H1 (cell line): Measurements from ENCODE around the gene SLN. TPM values are rescaled to one million over a fixed set of nuclear protein-coding genes. Genes with fewer than 3 reads are reported as not detected.

Experiments
- CTCF ChIA-PET: fragments of 300-600 bp; sonication (Branson Sonifier 250); formaldehyde crosslinking; loops from one replicate; lab custom pipeline; 2021; ENCODE audit not compliant: partially characterized antibody; lab: Charles Lee
- POLR2A ChIA-PET: fragments of 300-600 bp; sonication (Branson Sonifier 250); formaldehyde crosslinking; loops from one replicate; lab custom pipeline; 2021; ENCODE audit warnings: inconsistent platforms; ENCODE audit not compliant: partially characterized antibody; lab: Charles Lee
- DNase-seq, 2 experiments: peaks; one replicate each; pipeline versions ENCODE4 v3.0.0 to v3.0.0-alpha.2; 2010 to 2022; ENCODE audit warnings: low spot score in 2 of 2, low read depth in 1 of 2, mixed read lengths in 1 of 2
- FAIRE-seq: peaks from 2 replicates; lab custom pipeline; 2011; peaks lifted over from hg19 to GRCh38; lab: Jason Lieb, UNC
- H2AFZ ChIP-seq: 2 replicates; pipeline ENCODE4 v1.8.1; 2012; ENCODE audit warnings: low read length, inconsistent platforms
- H2AK5ac ChIP-seq: 2 replicates; pipeline ENCODE4 v1.6.1; 2013; ENCODE audit warnings: low read depth, low read length
- H2BK120ac ChIP-seq: replicated peaks from 2 replicates; pipeline ENCODE3; 2013; ENCODE audit warnings: low read depth, low read length, inconsistent platforms
- H2BK12ac ChIP-seq: 2 replicates; pipeline ENCODE4 v1.6.1; 2013; ENCODE audit warnings: low read depth, low read length
- H2BK15ac ChIP-seq: 2 replicates; pipeline ENCODE4 v1.6.1; 2013; ENCODE audit warnings: low read length
- H2BK20ac ChIP-seq: 2 replicates; pipeline ENCODE4 v1.6.1; 2013; ENCODE audit warnings: low read length
- H2BK5ac ChIP-seq: 2 replicates; pipeline ENCODE4 v1.6.1; 2013; ENCODE audit warnings: low read depth, low read length
- H3K14ac ChIP-seq: 2 replicates; pipeline ENCODE4 v1.6.1; 2013; ENCODE audit warnings: inconsistent platforms; ENCODE audit not compliant: insufficient read length
- H3K18ac ChIP-seq: 2 replicates; pipeline ENCODE4 v1.6.1; 2013; ENCODE audit warnings: low read length; ENCODE audit errors: extremely low read depth
- H3K23ac ChIP-seq: 2 replicates; pipeline ENCODE4 v1.6.1; 2013; ENCODE audit warnings: inconsistent platforms; ENCODE audit not compliant: insufficient read length
- H3K23me2 ChIP-seq: 2 replicates; pipeline ENCODE4 v1.6.1; 2013; ENCODE audit warnings: low read depth, low read length
- H3K27ac ChIP-seq: 2 replicates; pipeline ENCODE4 v1.6.1; 2011; ENCODE audit warnings: low read depth, low read length, inconsistent platforms
- H3K27me3 ChIP-seq, 4 experiments: replicated peaks in 1 of 4; 1 replicate in 1 of 4; 2 replicates in 3 of 4; pipeline versions ENCODE4 v1.6.1 to v1.8.1; 2011 to 2013; ENCODE audit warnings: low read length in 3 of 4, mild to moderate bottlenecking in 3 of 4, inconsistent platforms in 2 of 4, mixed read lengths in 2 of 4, moderate library complexity in 1 of 4; ENCODE audit not compliant: control insufficient read depth in 3 of 4, insufficient read depth in 3 of 4; ENCODE audit errors: extremely low read depth in 1 of 4
- H3K36me3 ChIP-seq, 4 experiments: 2 replicates each; pipeline versions ENCODE4 v1.6.1 to v1.8.1; 2011 to 2013; ENCODE audit warnings: mild to moderate bottlenecking in 4 of 4, low read length in 3 of 4, moderate library complexity in 2 of 4, control low read depth in 1 of 4, inconsistent platforms in 1 of 4; ENCODE audit not compliant: insufficient read depth in 4 of 4, control insufficient read depth in 2 of 4
- H3K4ac ChIP-seq: replicated peaks from 2 replicates; pipeline ENCODE3; 2013; ENCODE audit warnings: low read length, low read depth, mixed read lengths, inconsistent platforms; ENCODE audit not compliant: insufficient read length
- H3K4me1 ChIP-seq, 4 experiments: replicated peaks in 1 of 4; 1 replicate in 1 of 4; 2 replicates in 3 of 4; pipeline versions ENCODE4 v1.6.1 to v1.8.1; 2011 to 2013; ENCODE audit warnings: low read length in 3 of 4, inconsistent platforms in 2 of 4, mixed read lengths in 1 of 4; ENCODE audit not compliant: insufficient read depth in 4 of 4, control insufficient read depth in 3 of 4
- H3K4me2 ChIP-seq, 2 experiments: 2 replicates each; pipeline versions ENCODE4 v1.6.1 to v1.8.1; 2011 to 2013; ENCODE audit warnings: low read depth in 2 of 2, low read length in 2 of 2, control low read depth in 1 of 2, inconsistent platforms in 1 of 2, mild to moderate bottlenecking in 1 of 2; ENCODE audit not compliant: insufficient read depth in 1 of 2
- H3K4me3 ChIP-seq, 4 experiments: fragments of 200-600, 300-600 bp in 1 of 4; sonication (generic), shearing (Covaris generic), sonication (Bioruptor Twin) in 1 of 4; 2 replicates each; pipeline versions ENCODE4 v1.5.1 to v1.8.1; 2011 to 2016; ENCODE audit warnings: low read length in 4 of 4, low read depth in 3 of 4, control low read depth in 2 of 4, inconsistent platforms in 2 of 4, mild to moderate bottlenecking in 2 of 4, mixed read lengths in 1 of 4, moderate library complexity in 1 of 4; ENCODE audit not compliant: insufficient read depth in 2 of 4; ENCODE audit errors: extremely low read depth in 1 of 4
- H3K56ac ChIP-seq: replicated peaks from 2 replicates; pipeline ENCODE3; 2013; ENCODE audit warnings: low read depth, mild to moderate bottlenecking, mixed read lengths, low read length, inconsistent platforms; ENCODE audit not compliant: insufficient read length
- H3K79me1 ChIP-seq: 2 replicates; pipeline ENCODE4 v1.6.1; 2013; ENCODE audit warnings: low read depth, low read length, control low read depth
- H3K79me2 ChIP-seq, 2 experiments: 2 replicates each; pipeline versions ENCODE4 v1.6.1 to v1.8.1; 2012 to 2013; ENCODE audit warnings: low read length in 2 of 2, mild to moderate bottlenecking in 2 of 2, inconsistent platforms in 1 of 2; ENCODE audit not compliant: insufficient read depth in 2 of 2, control insufficient read depth in 1 of 2
- H3K9ac ChIP-seq, 4 experiments: replicated peaks in 1 of 4; 1 replicate in 1 of 4; 2 replicates in 3 of 4; pipeline versions ENCODE4 v1.6.1 to v1.8.1; 2011 to 2013; ENCODE audit warnings: low read depth in 3 of 4, low read length in 3 of 4, control low read depth in 2 of 4, mild to moderate bottlenecking in 2 of 4, moderate library complexity in 2 of 4, inconsistent platforms in 1 of 4; ENCODE audit errors: extremely low read depth in 1 of 4
- H3K9me3 ChIP-seq, 2 experiments: 2 replicates each; pipeline versions ENCODE4 v1.6.1 to v1.8.1; 2012 to 2013; ENCODE audit warnings: mild to moderate bottlenecking in 2 of 2, moderate library complexity in 2 of 2, control low read depth in 1 of 2, inconsistent platforms in 1 of 2, low read depth in 1 of 2, low read length in 1 of 2, mixed read lengths in 1 of 2; ENCODE audit not compliant: insufficient read depth in 2 of 2
- H4K20me1 ChIP-seq, 2 experiments: replicated peaks in 1 of 2; 2 replicates each; pipeline versions ENCODE3 to v1.8.1; 2011 to 2013; ENCODE audit warnings: inconsistent platforms in 2 of 2, low read length in 2 of 2, mild to moderate bottlenecking in 1 of 2; ENCODE audit not compliant: insufficient read depth in 2 of 2, control insufficient read depth in 1 of 2
- H4K5ac ChIP-seq: 2 replicates; pipeline ENCODE4 v1.6.1; 2013; ENCODE audit warnings: low read length, low read depth, mixed read lengths, inconsistent platforms; ENCODE audit not compliant: insufficient read length
- H4K8ac ChIP-seq: 2 replicates; pipeline ENCODE4 v1.8.0; 2013; ENCODE audit warnings: mild to moderate bottlenecking, moderate library complexity, low read length, inconsistent platforms; ENCODE audit not compliant: insufficient read depth; ENCODE audit errors: extremely low read depth
- H4K91ac ChIP-seq: replicated peaks from 2 replicates; pipeline ENCODE3; 2013; ENCODE audit warnings: low read length, mixed read lengths, inconsistent platforms; ENCODE audit not compliant: insufficient read length
- BCL11A ChIP-seq, 2 experiments: IDR thresholded peaks; one replicate each; pipeline ENCODE4 v1.6.1; 2011; ENCODE audit warnings: low read depth in 2 of 2, low read length in 2 of 2, mild to moderate bottlenecking in 2 of 2
- CTCF ChIP-seq, 3 experiments: IDR thresholded peaks; 1 replicate in 2 of 3; 2 replicates in 1 of 3; pipeline versions ENCODE4 v1.5.1 to v1.6.1; 2011; ENCODE audit warnings: low read length in 3 of 3, mild to moderate bottlenecking in 3 of 3, inconsistent platforms in 2 of 3, low read depth in 1 of 3, moderate library complexity in 1 of 3; ENCODE audit not compliant: insufficient read depth in 1 of 3; ENCODE audit errors: control extremely low read depth in 1 of 3
- FOSL1 ChIP-seq: IDR thresholded peaks from 2 replicates; pipeline ENCODE4 v1.6.1; 2011; ENCODE audit warnings: mild to moderate bottlenecking, low read depth, low read length, moderate library complexity; ENCODE audit not compliant: insufficient read depth
- GTF2F1 ChIP-seq: IDR thresholded peaks from 2 replicates; pipeline ENCODE4 v1.6.1; 2012; ENCODE audit warnings: low read depth, low read length, improper control_type of control experiment, borderline replicate concordance
- HDAC6 ChIP-seq: IDR thresholded peaks from one replicate; pipeline ENCODE4 v1.7.1; 2012; ENCODE audit warnings: low read depth, mild to moderate bottlenecking, inconsistent platforms, low read length, moderate library complexity
- JUN ChIP-seq: IDR thresholded peaks from 2 replicates; pipeline ENCODE4 v1.6.1; 2011; ENCODE audit warnings: low read depth, mild to moderate bottlenecking, improper control_type of control experiment, low read length
- POLR2AphosphoS5 ChIP-seq: IDR thresholded peaks from 2 replicates; pipeline ENCODE4 v1.6.1; 2011; ENCODE audit warnings: low read depth, low read length
- RAD21 ChIP-seq, 2 experiments: IDR thresholded peaks in 1 of 2; conservative IDR thresholded peaks in 1 of 2; 2 replicates each; pipeline ENCODE4 v1.6.1; 2011; ENCODE audit warnings: low read depth in 2 of 2, low read length in 2 of 2, improper control_type of control experiment in 1 of 2, inconsistent platforms in 1 of 2, mild to moderate bottlenecking in 1 of 2, moderate library complexity in 1 of 2
- RFX5 ChIP-seq: IDR thresholded peaks from 2 replicates; pipeline ENCODE4 v1.6.1; 2011; ENCODE audit warnings: low read depth, low read length, improper control_type of control experiment, borderline replicate concordance
- SIX5 ChIP-seq: IDR thresholded peaks from 2 replicates; pipeline ENCODE4 v1.6.1; 2011; ENCODE audit warnings: mild to moderate bottlenecking, low read depth, low read length
- SP1 ChIP-seq: IDR thresholded peaks from 2 replicates; pipeline ENCODE4 v1.6.1; 2011; ENCODE audit warnings: low read depth, low read length
- SP4 ChIP-seq: IDR thresholded peaks from 2 replicates; pipeline ENCODE4 v1.6.1; 2012; ENCODE audit warnings: low read length, inconsistent platforms
- WGBS, 2 experiments: shearing (Covaris generic) in 1 of 2; methylation state at CpG; one replicate each; pipeline versions ENCODE4 v1.1.6 to v1.1.7; 2013 to 2015; ENCODE audit warnings: low lambda C conversion rate in 2 of 2, mixed read lengths in 2 of 2, inconsistent platforms in 1 of 2, low coverage in 1 of 2, missing lambda C conversion rate in 1 of 2; ENCODE audit not compliant: insufficient replicate concordance in 2 of 2, insufficient coverage in 1 of 2, insufficient read length in 1 of 2; ENCODE audit errors: extremely low coverage in 1 of 2, missing lambda C conversion rate in 1 of 2; 5-methylcytosine and 5-hydroxymethylcytosine counted together
- polyA plus RNA-seq, 7 experiments: library from polyadenylated mRNA; depleted of rRNA in 3 of 7; stranded (reverse) in 5 of 7; unstranded in 2 of 7; fragments of >200 nt in 5 of 7; fragments of 200-250 nt in 2 of 7; gene quantifications; 1 replicate in 5 of 7; 2 replicates in 1 of 7; 4 replicates in 1 of 7; pipeline versions ENCODE4 v1.2.1 to v1.2.3, GENCODE V29; 2011 to 2013; ENCODE audit warnings: missing spikeins in 2 of 7, mixed read lengths in 2 of 7
- total RNA-seq: library from RNA; stranded (reverse); fragmentation: NEBNext Ultra II Directional; extraction: Animal tissue kit (Norgen Biotek cat#: 25700); gene quantifications from 2 replicates; pipeline ENCODE4 v1.2.1, GENCODE V29; 2021

Gene SLN
- total and polyA plus RNA-seq, 2 of the 8 experiments (the other 6 are each of a cell fraction or from before 2014, with no cell fraction given): not detected

GRCh38 chr11:107682171-107682570, 29.7 kb downstream of the SLN start:
- CTCF ChIA-PET: interaction anchor here (1.2 to 12.9 kb wide), 9 partner anchors 12 to 134 kb away, joined by 3 to 398 read pairs (median 7); partner anchors contain the start of gene ALKBH8
- FAIRE-seq: no peak
- no peaks in the 10 kb centered on the region for H3K79me1 ChIP-seq
- H2BK5ac ChIP-seq: no peak overlapping the region
- H3K9ac ChIP-seq: no peak overlapping the region
- no peaks in the 10 kb centered on the region for H4K20me1 ChIP-seq
- no peak overlapping the region for H4K5ac ChIP-seq
- H3K23ac ChIP-seq: no peak overlapping the region
- no peak overlapping the region for H2BK120ac ChIP-seq
- H3K79me2 ChIP-seq: no peaks in the 10 kb centered on the region
- H3K23me2 ChIP-seq: no peaks in the 10 kb centered on the region
- TF ChIP-seq JUN: no peak
- no peak for TF ChIP-seq SP1
- TF ChIP-seq SIX5: no peak
- no peak for TF ChIP-seq SP4
- TF ChIP-seq GTF2F1: no peak
- no peak for TF ChIP-seq CTCF (IDR thresholded peaks at IDR 0.05; ENCODE audit: control extremely low read depth in 1 of 3, insufficient read depth in 1 of 3, low read depth in 1 of 3, low read length in 3 of 3)
- no peak for TF ChIP-seq RFX5
- no peak for TF ChIP-seq FOSL1
- TF ChIP-seq POLR2AphosphoS5: no peak
- no peak for TF ChIP-seq HDAC6
- TF ChIP-seq BCL11A (IDR thresholded peaks at IDR 0.05; ENCODE audit: low read depth in 2 of 2, low read length in 2 of 2): no peak
- TF ChIP-seq RAD21 (IDR thresholded peaks at IDR 0.05 in 1 of 2, conservative IDR thresholded peaks at IDR 0.05 in 1 of 2; ENCODE audit: low read depth in 2 of 2, low read length in 2 of 2): no peak
- TF ChIP-seq, all 59 proteins: peak for 0
- 86% methylated on average over 4 of the region's 4 CpGs; no CpG with 5 or more reads in 1 of the 2 experiments for WGBS, 2 experiments
- Histone ChIP-seq H2BK12ac (no peak overlapping the region), H3K4me3 (no peak overlapping the region), H4K91ac (no peak overlapping the region), H3K4me2 (no peak overlapping the region), H3K9me3 (no peaks in the 10 kb centered on the region), H3K56ac (no peak overlapping the region), H3K14ac (no peak overlapping the region), H3K4ac (no peak overlapping the region), H3K27ac (no peak overlapping the region), H4K8ac (no peak overlapping the region; the same call in 1 of the 2 replicates), H3K18ac (no peak overlapping the region), H2AK5ac (no peak overlapping the region), H2BK20ac (no peak overlapping the region), H3K4me1 (no peaks in the 10 kb centered on the region), H3K27me3 (no peaks in the 10 kb centered on the region), H2AFZ (no peak overlapping the region), H2BK15ac (no peak overlapping the region), H3K36me3 (no peaks in the 10 kb centered on the region)
- POLR2A ChIA-PET: no interaction called here
- no peak for DNase-seq
